Measurements from ENCODE around the gene PTPN20. TPM values are rescaled to one million over a fixed set of nuclear protein-coding genes. Genes with fewer than 3 reads are reported as not detected.

The PTPN20 gene
- total and polyA plus RNA-seq, 2 of the 8 experiments (the other 6 are each of a cell fraction or from before 2014, with no cell fraction given) = not detected

GRCh38 chr10:47022311-47023131 is 111.3 kb downstream of the PTPN20 start:
- POLR2A ChIA-PET (ENCODE audit: partially characterized antibody) = interaction anchor here (0.6 kb wide), 1 partner anchor 476 kb away, joined by 3 read pairs; no protein-coding TSS in a partner anchor
- Histone ChIP-seq H2BK15ac (ENCODE audit: low read length) (no peak overlapping the region), H3K9ac (replicated peaks in 1 of 4; ENCODE audit: extremely low read depth in 1 of 4, low read depth in 3 of 4, low read length in 3 of 4) (no peak overlapping the region), H2AFZ (ENCODE audit: low read length) (no peak overlapping the region), H3K23ac (ENCODE audit: insufficient read length) (no peak overlapping the region), H3K4me2 (ENCODE audit: insufficient read depth in 1 of 2, low read depth in 2 of 2, low read length in 2 of 2) (no peak overlapping the region), H3K4me1 (replicated peaks in 1 of 4; ENCODE audit: control insufficient read depth in 3 of 4, insufficient read depth in 4 of 4, low read length in 3 of 4) (no peaks in the 10 kb centered on the region), H4K8ac (ENCODE audit: extremely low read depth, insufficient read depth, low read length) (no peak overlapping the region), H2BK120ac (replicated peaks; ENCODE audit: low read depth, low read length) (no peak overlapping the region), H3K18ac (ENCODE audit: extremely low read depth, low read length) (no peak overlapping the region), H3K79me1 (ENCODE audit: low read depth, low read length) (no peaks in the 10 kb centered on the region), H3K4me3 (ENCODE audit: extremely low read depth in 1 of 4, insufficient read depth in 2 of 4, low read depth in 3 of 4, low read length in 4 of 4) (no peak overlapping the region), H4K5ac (ENCODE audit: insufficient read length, low read depth, low read length) (no peak overlapping the region), H3K14ac (ENCODE audit: insufficient read length) (no peak overlapping the region), H2AK5ac (ENCODE audit: low read depth, low read length) (no peak overlapping the region), H3K4ac (replicated peaks; ENCODE audit: insufficient read length, low read depth, low read length) (no peak overlapping the region), H3K56ac (replicated peaks; ENCODE audit: insufficient read length, low read depth, low read length) (no peak overlapping the region), H2BK5ac (ENCODE audit: low read depth, low read length) (no peak overlapping the region), H3K23me2 (ENCODE audit: low read depth, low read length) (peaks cover 6% of the 10 kb centered on the region), H3K36me3 (ENCODE audit: control insufficient read depth in 2 of 4, insufficient read depth in 4 of 4, low read length in 3 of 4) (no peaks in the 10 kb centered on the region), H2BK20ac (ENCODE audit: low read length) (no peak overlapping the region), H3K79me2 (ENCODE audit: control insufficient read depth in 1 of 2, insufficient read depth in 2 of 2, low read length in 2 of 2) (no peaks in the 10 kb centered on the region), H2BK12ac (ENCODE audit: low read depth, low read length) (0 out of 2 replicates have a peak overlapping the region, but pooled peaks have one; percentile 23), H3K27me3 (replicated peaks in 1 of 4; ENCODE audit: control insufficient read depth in 3 of 4, extremely low read depth in 1 of 4, insufficient read depth in 3 of 4, low read length in 3 of 4) (0 out of 7 replicates have a peak, but pooled peaks cover 0 to 2% (median 0%) of the 10 kb centered on the region in 4 experiments), H3K9me3 (ENCODE audit: insufficient read depth in 2 of 2, low read depth in 1 of 2, low read length in 1 of 2) (no peaks in the 10 kb centered on the region), H4K20me1 (replicated peaks in 1 of 2; ENCODE audit: control insufficient read depth in 1 of 2, insufficient read depth in 2 of 2, low read length in 2 of 2) (peaks cover 0 to 5% of the 10 kb centered on the region in 2 experiments), H3K27ac (ENCODE audit: low read depth, low read length) (no peak overlapping the region), H4K91ac (replicated peaks; ENCODE audit: insufficient read length, low read length) (no peak overlapping the region)
- FAIRE-seq = no peak
- DNase-seq (ENCODE audit: low read depth in 1 of 2, low spot score in 2 of 2) = peak in 1 of 2 experiments; percentile 31
- TF ChIP-seq JUN (IDR thresholded peaks at IDR 0.05; ENCODE audit: low read depth, low read length) = no peak
- no peak for TF ChIP-seq SRF (IDR thresholded peaks at IDR 0.05; ENCODE audit: low read depth, low read length)
- TF ChIP-seq, protein P1, sequence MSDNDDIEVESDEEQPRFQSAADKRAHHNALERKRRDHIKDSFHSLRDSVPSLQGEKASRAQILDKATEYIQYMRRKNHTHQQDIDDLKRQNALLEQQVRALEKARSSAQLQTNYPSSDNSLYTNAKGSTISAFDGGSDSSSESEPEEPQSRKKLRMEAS (IDR thresholded peaks at IDR 0.05) = no peak
- TF ChIP-seq CEBPB (IDR thresholded peaks at IDR 0.05; ENCODE audit: low read depth, low read length) = no peak
- TF ChIP-seq TAF1 (IDR thresholded peaks at IDR 0.05; ENCODE audit: low read depth, low read length) = no peak
- no peak for TF ChIP-seq MAFK (IDR thresholded peaks at IDR 0.05; ENCODE audit: low read depth, low read length)
- no peak for TF ChIP-seq TAF7 (optimal IDR thresholded peaks at IDR 0.05; ENCODE audit: borderline replicate concordance, low read depth, low read length)
- TF ChIP-seq KDM4A (IDR thresholded peaks at IDR 0.05; ENCODE audit: low read depth, low read length, severe bottlenecking) = no peak
- WGBS, 2 experiments (ENCODE audit: extremely low coverage in 1 of 2, insufficient coverage in 1 of 2, insufficient read length in 1 of 2, insufficient replicate concordance in 2 of 2, low coverage in 1 of 2, low lambda C conversion rate in 2 of 2, missing lambda C conversion rate in 1 of 2) = 91% methylated on average over 16 of the region's 16 CpGs; no CpG with 5 or more reads in 1 of the 2 experiments
- CTCF ChIA-PET (ENCODE audit: partially characterized antibody) = interaction anchor here (1.0 to 2.8 kb wide), 9 partner anchors 9 to 340 kb away, joined by 3 to 18 read pairs (median 5); no protein-coding TSS in a partner anchor
